GM19463 (cell line): ENCODE results near the gene LARP4B.

ENCODE experiments used
- ATAC-seq: cut with Tn5 transposase; IDR thresholded peaks from one replicate; pipeline ENCODE4 v1.9.1; 2021; ENCODE audit warnings: mild to moderate bottlenecking, moderate library complexity; ENCODE audit not compliant: unreplicated experiment

LARP4B gene

GRCh38 chr10:870564-871166, 60.8 kb downstream of the LARP4B start:
- ATAC-seq: peak; percentile 40

GRCh38 chr10:869171-869570, 62.3 kb downstream of the LARP4B start:
- no peak for ATAC-seq

DNA sequence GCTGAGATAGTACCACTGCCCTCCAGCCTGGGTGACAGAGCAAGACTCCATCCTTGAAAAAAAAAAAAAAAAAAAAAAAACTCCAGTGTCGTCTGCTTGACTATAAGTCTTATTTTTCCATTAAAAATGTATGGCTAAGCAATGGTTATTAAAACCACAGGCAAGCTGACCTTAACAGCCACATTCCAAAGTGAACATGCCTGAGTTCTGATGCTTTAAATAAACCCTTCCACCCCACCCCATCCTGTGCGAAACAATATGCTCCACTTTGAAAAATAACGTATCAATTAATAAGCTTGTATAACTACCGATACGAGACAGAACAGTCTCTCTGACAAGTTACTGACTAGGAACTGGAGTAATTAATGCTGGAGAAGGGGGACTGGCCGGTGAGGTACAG, 63.7 kb downstream of the LARP4B start:
- ATAC-seq: no peak

- ATAC-seq: no peak
Observed at GRCh38 chr10:866577-866941, 64.9 kb downstream of the LARP4B start.

DNA sequence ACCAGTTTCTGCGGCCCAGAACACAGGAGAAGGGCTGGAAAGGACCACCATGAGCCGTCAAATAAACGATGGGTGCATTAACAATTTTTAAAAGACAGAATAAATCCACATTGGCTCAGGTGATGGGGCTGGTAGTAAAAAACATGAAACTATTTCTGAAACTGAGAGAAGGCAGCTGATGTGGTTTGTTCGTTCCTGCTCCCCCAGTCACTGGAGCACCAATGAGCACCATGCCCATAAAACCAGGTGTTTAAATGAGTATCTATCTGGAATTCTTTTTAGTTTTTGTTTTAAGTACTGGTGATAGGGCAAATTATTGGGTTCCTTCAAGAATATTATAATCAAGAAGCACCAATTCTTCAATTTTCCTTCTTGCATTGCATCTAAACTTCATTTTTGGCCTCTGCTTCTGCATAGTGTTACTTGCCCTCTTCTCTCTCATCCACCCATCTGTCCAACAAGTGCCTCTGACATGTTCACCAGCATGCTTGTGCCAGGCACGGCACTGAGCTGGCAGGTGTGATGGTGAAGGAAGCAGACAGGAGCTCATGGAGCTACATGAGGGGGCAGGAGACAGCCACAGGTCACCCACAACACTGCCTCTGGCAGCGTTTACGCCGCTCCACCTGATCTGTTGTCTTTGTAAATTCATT, 65.5 kb downstream of the LARP4B start:
- ATAC-seq: peak; percentile 59

DNA sequence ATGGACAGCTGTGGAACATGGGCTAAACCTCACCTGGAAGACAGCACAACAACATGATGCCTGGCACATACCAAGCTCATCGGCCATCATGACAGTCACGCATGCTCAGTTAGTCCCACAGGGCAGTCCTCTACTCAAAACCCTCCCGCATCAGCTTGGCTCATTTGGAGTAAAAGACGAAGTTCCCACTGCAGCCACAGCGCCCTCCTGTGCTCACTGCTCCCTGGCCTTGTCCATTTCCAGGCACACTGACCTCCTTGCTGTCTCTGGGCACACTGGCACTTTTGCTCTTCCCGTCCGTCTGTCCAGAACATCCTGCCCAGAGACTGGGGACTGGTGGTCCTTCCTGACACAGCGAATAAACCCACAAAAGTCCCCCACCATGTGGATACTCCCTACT, 66.2 kb downstream of the LARP4B start:
- ATAC-seq: no peak

GRCh38 chr10:860519-860918, 71.0 kb downstream of the LARP4B start:
- ATAC-seq: no peak

GRCh38 chr10:856416-857157, 74.9 kb downstream of the LARP4B start:
- no peak for ATAC-seq

GRCh38 chr10:855671-856070, 75.8 kb downstream of the LARP4B start:
- ATAC-seq: no peak

GRCh38 chr10:855079-855478, 76.4 kb downstream of the LARP4B start:
- ATAC-seq: no peak

- ATAC-seq: no peak
Observed at GRCh38 chr10:853017-853416, 78.5 kb downstream of the LARP4B start.

DNA sequence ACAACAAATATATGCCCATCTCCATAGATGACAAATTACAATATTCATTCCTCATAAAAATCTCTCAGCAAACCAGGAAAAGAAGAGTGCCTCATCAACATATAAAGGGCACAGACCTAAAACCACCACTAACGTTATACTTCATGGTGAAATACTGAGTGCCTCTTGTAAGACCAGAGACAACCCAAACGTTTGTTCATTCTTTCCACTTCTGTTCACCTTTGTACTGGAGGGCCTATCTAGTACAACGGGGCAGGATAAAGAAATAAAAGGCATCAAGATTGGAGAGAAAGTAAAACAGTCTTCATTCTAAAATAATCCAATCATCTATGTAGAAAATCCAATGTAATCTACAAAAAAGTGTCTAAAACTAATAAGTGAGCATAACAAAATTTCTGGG, 79.1 kb downstream of the LARP4B start:
- ATAC-seq: no peak

- peak; percentile 90 for ATAC-seq
Observed at GRCh38 chr10:851901-852300, 79.6 kb downstream of the LARP4B start.

DNA sequence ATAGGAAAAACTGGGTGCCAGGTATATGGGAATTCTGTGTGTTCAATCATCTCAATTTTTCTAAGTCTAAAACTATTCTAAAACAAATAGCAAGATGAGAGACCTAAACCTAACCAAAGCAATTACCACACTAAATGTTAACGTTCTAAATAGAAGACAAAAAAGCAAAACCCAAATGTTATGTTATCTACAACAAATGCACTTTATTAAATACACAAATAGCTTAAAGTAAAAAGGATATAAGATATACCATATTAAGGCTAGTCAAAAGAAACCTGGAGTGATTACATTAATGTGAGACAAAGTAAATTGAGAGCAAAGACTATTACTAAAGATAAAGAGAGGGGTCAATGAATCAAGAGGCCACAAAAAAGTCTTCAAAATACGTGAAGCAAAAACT, 81.4 kb downstream of the LARP4B start:
- ATAC-seq: no peak

DNA sequence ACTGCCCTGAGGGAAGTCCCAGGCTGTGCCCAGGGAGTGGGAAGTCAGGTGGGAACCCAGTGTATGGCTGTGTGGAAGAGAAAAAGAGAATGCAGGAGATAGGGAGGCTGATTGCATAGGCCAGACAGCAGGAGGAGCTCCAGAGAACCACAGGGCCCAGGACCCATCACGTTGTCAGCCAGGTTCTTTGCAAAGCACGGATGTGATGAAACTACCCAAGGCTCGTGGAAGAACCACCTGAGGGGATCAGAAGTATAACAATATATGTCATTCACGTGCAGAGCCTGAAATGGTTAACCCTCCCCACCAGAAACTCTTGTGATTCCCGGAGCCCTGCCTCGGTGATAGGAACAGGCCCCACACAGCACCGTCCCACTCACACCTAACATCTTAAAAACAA, 83.6 kb downstream of the LARP4B start:
- ATAC-seq: no peak

GRCh38 chr10:846126-846685, 85.3 kb downstream of the LARP4B start:
- ATAC-seq: no peak

DNA sequence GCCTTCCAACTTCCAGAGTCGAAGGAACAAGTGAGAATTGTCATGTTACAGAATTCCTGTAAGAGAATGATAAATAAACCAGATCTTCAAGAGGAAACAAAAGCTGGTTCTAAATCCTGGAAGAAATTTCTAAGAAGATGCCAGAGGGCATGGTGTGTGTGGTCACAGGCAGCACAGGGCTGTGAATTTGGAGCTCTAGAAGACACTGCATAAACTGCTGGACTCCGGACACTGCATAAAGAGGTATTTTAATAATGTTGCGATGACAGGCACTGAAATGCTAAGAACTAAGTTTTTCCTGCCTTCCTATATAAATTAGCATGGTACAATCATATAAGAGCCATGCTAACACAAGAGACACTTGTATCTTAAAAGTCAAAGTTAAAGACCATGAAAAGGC, 86.0 kb downstream of the LARP4B start:
- no peak for ATAC-seq

DNA sequence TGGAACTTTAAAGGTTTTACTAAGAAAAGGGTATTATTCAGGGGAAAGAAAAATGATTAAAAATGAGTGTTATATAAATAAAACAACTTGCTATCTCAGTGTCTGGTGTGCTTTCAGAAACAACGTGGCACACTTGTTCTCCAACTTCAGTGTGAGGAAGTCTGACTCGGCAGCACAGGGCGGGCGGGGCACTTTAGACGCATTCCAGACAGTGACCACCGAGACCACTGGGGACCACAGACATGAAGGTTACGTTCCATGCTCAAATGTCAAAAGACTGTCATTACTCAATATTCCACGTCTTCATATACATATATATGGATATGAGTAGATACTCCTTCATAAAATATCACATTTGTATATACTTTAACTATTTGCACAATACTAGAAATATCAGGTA, 87.0 kb downstream of the LARP4B start:
- ATAC-seq: no peak

DNA sequence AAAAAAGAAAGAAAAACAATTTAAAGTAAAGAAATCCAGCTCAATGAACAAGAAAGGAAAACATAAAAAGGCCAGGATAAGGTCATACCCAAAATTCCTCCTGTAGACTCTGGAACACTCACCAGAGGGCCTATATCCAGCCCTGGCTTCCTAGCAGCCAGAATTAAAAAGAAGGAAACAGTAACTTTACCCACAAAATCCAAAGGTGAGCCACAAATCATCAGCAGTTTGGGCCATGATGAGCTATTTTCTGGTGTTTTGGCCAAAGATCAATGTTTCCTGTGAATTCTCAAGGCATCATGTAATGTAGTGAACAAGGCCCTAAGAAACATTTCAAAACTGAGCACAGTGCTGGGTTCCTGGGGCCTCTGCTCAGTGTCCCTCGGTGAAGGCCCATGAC, 87.8 kb downstream of the LARP4B start:
- ATAC-seq: no peak

DNA sequence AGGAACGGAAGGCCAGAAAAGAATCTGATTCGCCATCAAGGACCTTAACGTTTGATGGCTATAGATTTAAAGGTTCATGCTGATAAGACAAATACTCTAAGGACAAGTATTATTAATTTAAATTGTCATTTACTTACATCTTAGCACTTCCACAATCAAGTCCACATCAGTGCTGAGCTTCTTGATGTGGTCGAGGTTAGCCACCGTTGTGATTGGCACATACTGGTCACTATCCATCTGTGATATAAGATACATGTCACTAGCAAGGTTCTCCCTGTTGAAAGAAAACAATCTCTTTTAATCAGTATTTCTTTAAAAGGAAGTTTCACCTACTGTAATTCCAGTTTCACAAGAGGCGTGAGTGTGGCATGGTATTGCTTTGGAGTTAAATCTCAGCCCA, 88.7 kb downstream of the LARP4B start:
- ATAC-seq: no peak

DNA sequence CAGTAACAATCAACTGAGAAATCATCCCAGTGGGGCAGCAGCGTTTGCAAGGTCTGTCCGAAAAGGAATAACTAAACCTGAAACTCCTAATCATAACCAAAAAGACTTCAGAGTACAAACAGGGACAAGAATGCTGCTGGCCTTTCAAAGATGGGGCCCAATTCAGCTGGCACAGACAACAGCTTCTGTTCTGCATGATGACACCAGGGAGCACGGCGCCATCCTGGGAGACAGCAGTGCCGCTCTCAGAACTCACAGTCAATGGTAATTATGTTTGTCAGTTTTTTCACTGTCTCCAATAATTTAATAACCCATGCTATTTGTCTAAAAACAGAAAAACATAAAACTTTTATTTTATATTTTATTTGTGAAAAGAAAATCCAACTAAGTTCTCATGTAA, 90.0 kb downstream of the LARP4B start:
- ATAC-seq: no peak

DNA sequence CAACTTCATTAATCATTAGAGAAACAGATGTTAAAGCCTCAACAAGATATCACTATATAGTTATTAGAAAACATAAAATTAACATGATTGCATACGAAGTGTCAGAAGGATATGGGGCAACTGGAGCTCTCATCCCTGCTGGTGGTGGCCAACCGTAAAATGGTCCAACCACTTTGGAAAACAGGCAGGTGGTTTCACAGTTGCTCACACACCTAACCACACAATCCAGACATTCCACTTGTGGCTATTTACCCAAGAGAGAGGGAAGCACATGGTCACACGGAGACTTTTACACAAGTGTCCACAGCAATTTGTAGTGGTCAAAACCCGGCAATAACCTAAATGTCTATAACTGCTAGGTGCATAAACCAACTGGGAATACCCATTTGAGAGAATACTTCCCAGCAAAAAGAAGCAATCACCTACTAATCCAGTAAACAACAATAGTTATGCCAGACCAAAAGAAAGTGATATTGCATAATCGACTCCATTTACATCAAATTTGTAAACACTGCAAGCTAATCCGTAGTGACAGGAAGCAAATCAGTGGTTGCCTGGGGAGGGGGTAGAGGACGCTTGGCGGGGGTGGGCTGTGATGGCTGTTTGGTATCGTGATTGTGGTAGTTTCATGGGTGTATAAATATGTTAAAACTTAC, 91.8 kb downstream of the LARP4B start:
- no peak for ATAC-seq
